Retinal pigment epithelial cell (primary cell): ENCODE data around the gene DLX6.
A peak's percentile ranks its signal among the peaks of the same experiment; 100 is the strongest.

Experiments used
- DNase-seq: peaks from one replicate; pipeline ENCODE4 v3.0.0-alpha.2; 2010; ENCODE audit warnings: low read depth
- H3K4me3 ChIP-seq: 2 replicates; pipeline ENCODE4 v1.5.1; 2011; ENCODE audit warnings: mild to moderate bottlenecking, low read length, control low read depth, moderate library complexity
- CTCF ChIP-seq: conservative IDR thresholded peaks from 2 replicates; pipeline ENCODE4 v1.5.1; 2011; ENCODE audit warnings: low read depth, low read length, control low read depth, inconsistent platforms

The DLX6 gene

GRCh38 chr7:97005183-97006054 is at the start of gene DLX6:
TSS of gene DLX6 (plus strand) at chr7:97005553. CDS start at chr7:97005978, 425 bp downstream.
- H3K4me3 ChIP-seq: peak within 1 kb of the TSS; percentile 37
- no peak for TF ChIP-seq CTCF
- DNase-seq: no peak

- H3K4me3 ChIP-seq: no peak overlapping the region
- TF ChIP-seq CTCF: no peak
Observed at GRCh38 chr7:96959135-96959534, 46.2 kb upstream of the DLX6 start.

GRCh38 chr7:96962221-96962885 is 43.0 kb upstream of the DLX6 start:
- no peak overlapping the region for H3K4me3 ChIP-seq
- no peak for TF ChIP-seq CTCF
- no peak for DNase-seq

More at GRCh38 chr7:96959135-96959534, 46.2 kb upstream of the DLX6 start:
- DNase-seq: no peak

GRCh38 chr7:96968981-96969380 is 36.4 kb upstream of the DLX6 start:
- no peak for DNase-seq
- TF ChIP-seq CTCF: no peak
- H3K4me3 ChIP-seq: no peak overlapping the region

- no peak for TF ChIP-seq CTCF
- DNase-seq: no peak
- H3K4me3 ChIP-seq: no peak overlapping the region
Observed at GRCh38 chr7:96970739-96971138, 34.6 kb upstream of the DLX6 start.

GRCh38 chr7:96973986-96974385 is 31.4 kb upstream of the DLX6 start:
- no peak for TF ChIP-seq CTCF
- H3K4me3 ChIP-seq: no peak overlapping the region
- DNase-seq: no peak
